Stimulated activated CD8-positive, alpha-beta memory T cell treated with anti-CD3 and anti-CD28 coated beads, Interleukin-4, amount 100 ng/mL, for 4 hours (primary cell): ENCODE data around the gene RGMA.
"Not testable (repeated sequence)": the region's sequence is repeated elsewhere in the genome, so short reads cannot be mapped to it uniquely, and the experiment has no call there.

Experiments
- DNase-seq, 2 donors: peaks; one replicate each; pipeline ENCODE4 v3.0.0-alpha.2; 2020; ENCODE audit warnings: low read depth in 2 of 2, low spot score in 1 of 2

RGMA gene

GRCh38 chr15:93067649-93068085 lies 21.3 kb downstream of the RGMA start:
- DNase-seq = no peak

GRCh38 chr15:93066834-93067648 lies 22.0 kb downstream of the RGMA start:
- DNase-seq = no peak

GRCh38 chr15:93066224-93066681 lies 22.8 kb downstream of the RGMA start:
- DNase-seq = no peak

- DNase-seq = no peak
Observed at GRCh38 chr15:93065641-93066045, 23.4 kb downstream of the RGMA start.

GRCh38 chr15:93063796-93064690 lies 25.0 kb downstream of the RGMA start:
- DNase-seq = no peak

GRCh38 chr15:93063262-93063671 lies 25.7 kb downstream of the RGMA start:
- DNase-seq = no peak

- DNase-seq = not testable (repeated sequence)
Observed at GRCh38 chr15:93062628-93063261, 26.3 kb downstream of the RGMA start.

- DNase-seq = no peak
Observed at GRCh38 chr15:93060336-93061248, 28.4 kb downstream of the RGMA start.

- DNase-seq = no peak
Observed at GRCh38 chr15:93059442-93059841, 29.6 kb downstream of the RGMA start.

- DNase-seq = no peak
Observed at GRCh38 chr15:93058904-93059427, 30.0 kb downstream of the RGMA start.

GRCh38 chr15:93058128-93058527 lies 30.9 kb downstream of the RGMA start:
- no peak for DNase-seq

GRCh38 chr15:93057618-93058017 lies 31.4 kb downstream of the RGMA start:
- DNase-seq = no peak

GRCh38 chr15:93056836-93057235 lies 32.2 kb downstream of the RGMA start:
- DNase-seq = no peak

- DNase-seq = no peak
Observed at GRCh38 chr15:93055211-93055610, 33.8 kb downstream of the RGMA start.

GRCh38 chr15:93052090-93052879 lies 36.7 kb downstream of the RGMA start:
- no peak for DNase-seq

GRCh38 chr15:93051236-93052089 lies 37.5 kb downstream of the RGMA start:
- DNase-seq = no peak

- no peak for DNase-seq
Observed at GRCh38 chr15:93050648-93051047, 38.4 kb downstream of the RGMA start.

GRCh38 chr15:93049914-93050578 lies 39.0 kb downstream of the RGMA start:
- no peak for DNase-seq
